ENCODE measurements around the gene CCDC88C. TPM values are rescaled to one million over a fixed set of nuclear protein-coding genes. Genes with fewer than 3 reads are reported as not detected.

Gene CCDC88C
- total and polyA plus RNA-seq, 12 donors: 2.2 to 8.4 (median 4.9) TPM

DNA sequence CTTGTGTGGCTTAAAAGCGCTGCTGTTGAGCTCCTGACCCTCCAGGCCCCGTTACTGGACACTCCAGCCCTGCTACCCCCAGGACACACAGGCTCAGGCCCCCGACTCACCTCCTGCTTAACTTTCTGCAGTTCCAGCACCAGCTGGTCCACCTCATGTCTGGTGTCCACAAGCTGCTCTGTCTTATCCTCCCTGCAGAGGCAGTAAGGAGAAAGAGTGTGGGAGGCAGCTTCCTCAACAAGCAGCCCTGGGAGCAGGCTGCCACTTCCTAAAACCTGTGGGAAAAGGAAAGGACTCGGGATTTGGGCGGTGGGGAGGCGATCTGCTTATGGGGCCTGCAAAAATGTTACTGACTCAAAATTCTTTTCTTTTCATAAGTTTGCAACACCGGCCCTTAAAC lies 79.2 kb downstream of the CCDC88C start:
- peaks cover 0 to 21% (median 0%) of the 10 kb centered on the region in 7 donors for H3K27me3 ChIP-seq
- no peaks in the 10 kb centered on the region for H3K4me1 ChIP-seq
- no peaks in the 10 kb centered on the region for H3K9me3 ChIP-seq
- no peak overlapping the region for H3K4me3 ChIP-seq
- no peak overlapping the region for H3K27ac ChIP-seq
- intact Hi-C loops (cut with DNase I): no loop called here
- 70 to 71% methylated on average over 7 of the region's 7 CpGs for WGBS, 2 donors
- TF ChIP-seq, protein P1, sequence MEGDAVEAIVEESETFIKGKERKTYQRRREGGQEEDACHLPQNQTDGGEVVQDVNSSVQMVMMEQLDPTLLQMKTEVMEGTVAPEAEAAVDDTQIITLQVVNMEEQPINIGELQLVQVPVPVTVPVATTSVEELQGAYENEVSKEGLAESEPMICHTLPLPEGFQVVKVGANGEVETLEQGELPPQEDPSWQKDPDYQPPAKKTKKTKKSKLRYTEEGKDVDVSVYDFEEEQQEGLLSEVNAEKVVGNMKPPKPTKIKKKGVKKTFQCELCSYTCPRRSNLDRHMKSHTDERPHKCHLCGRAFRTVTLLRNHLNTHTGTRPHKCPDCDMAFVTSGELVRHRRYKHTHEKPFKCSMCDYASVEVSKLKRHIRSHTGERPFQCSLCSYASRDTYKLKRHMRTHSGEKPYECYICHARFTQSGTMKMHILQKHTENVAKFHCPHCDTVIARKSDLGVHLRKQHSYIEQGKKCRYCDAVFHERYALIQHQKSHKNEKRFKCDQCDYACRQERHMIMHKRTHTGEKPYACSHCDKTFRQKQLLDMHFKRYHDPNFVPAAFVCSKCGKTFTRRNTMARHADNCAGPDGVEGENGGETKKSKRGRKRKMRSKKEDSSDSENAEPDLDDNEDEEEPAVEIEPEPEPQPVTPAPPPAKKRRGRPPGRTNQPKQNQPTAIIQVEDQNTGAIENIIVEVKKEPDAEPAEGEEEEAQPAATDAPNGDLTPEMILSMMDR (IDR thresholded peaks at IDR 0.05): no peak
- DNase-seq: no peak
- no peak for ATAC-seq
- peaks cover 0 to 80% (median 0%) of the 10 kb centered on the region in 9 donors for H3K36me3 ChIP-seq

DNA sequence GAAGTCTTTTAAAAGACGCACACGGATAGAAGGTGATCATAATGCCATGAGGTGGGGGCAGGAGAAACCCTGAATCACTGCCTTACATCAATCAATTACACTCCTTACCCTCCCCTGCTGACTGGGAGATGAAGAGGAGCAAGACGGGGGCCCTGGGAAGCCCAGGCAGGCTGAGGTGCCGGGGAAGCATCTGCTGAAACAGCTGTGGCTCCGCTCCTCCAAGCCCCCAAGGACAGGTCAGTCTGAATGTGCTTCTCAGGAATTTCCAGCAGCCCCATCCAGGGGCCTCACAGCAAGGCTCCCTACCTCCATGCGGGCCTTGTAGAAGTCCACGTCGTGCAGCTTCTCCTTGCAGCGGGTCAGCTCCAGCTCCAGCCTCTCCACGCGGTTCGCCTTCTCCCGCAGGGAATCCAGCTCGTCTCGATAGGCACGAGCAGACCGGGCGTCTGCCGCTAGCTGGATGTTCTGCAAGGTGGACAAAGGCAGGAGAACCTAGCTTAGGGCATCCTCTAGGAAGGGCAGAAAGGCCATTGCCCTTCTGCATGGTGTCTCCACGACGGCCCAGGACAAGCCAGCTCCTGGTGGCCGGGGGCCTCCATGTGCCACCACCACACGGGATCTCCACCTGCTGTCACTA lies 79.8 kb downstream of the CCDC88C start:
- intact Hi-C loops (cut with DNase I): no loop called here
- TF ChIP-seq, protein P1 (IDR thresholded peaks at IDR 0.05): no peak
- Histone ChIP-seq H3K4me3 (no peak overlapping the region), H3K9me3 (no peaks in the 10 kb centered on the region), H3K27me3 (peaks cover 0 to 23% (median 0%) of the 10 kb centered on the region in 7 donors), H3K36me3 (peaks cover 0 to 76% (median 0%) of the 10 kb centered on the region in 9 donors), H3K27ac (no peak overlapping the region), H3K4me1 (peaks cover 0 to 4% (median 2%) of the 10 kb centered on the region in 9 donors)
- no peak for DNase-seq
- no peak for ATAC-seq
- 76% methylated on average over 23 of the region's 23 CpGs for WGBS, 2 donors

DNA sequence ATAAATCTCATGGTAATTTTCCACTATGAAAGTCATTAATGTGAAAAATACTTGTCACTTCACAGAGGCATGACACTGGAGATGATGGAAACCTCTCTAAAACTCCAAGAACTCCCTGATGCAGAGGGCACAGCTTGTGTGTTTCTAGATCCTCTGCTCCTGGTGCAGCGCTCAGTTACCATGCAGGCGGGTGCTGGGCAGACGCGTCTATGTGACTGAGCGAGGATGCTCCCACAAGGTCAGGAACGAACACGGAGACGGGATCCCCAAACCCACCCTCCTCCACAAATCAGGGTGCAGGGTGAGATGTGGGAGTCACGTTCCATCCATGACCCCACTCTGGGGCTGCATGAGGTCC lies 81.5 kb downstream of the CCDC88C start:
- DNase-seq (no peak), ATAC-seq (no peak)
- no peaks in the 10 kb centered on the region for H3K9me3 ChIP-seq
- peaks cover 0 to 63% (median 0%) of the 10 kb centered on the region in 9 donors for H3K36me3 ChIP-seq
- 90 to 96% methylated on average over 9 of the region's 9 CpGs for WGBS, 2 donors
- intact Hi-C loops (cut with DNase I): no loop called here
- H3K27ac ChIP-seq: no peak overlapping the region
- TF ChIP-seq, protein P1 (IDR thresholded peaks at IDR 0.05): no peak
- H3K4me3 ChIP-seq: no peak overlapping the region
- H3K27me3 ChIP-seq: peaks cover 0 to 34% (median 0%) of the 10 kb centered on the region in 7 donors
- H3K4me1 ChIP-seq: peaks cover 3 to 22% (median 19%) of the 10 kb centered on the region in 9 donors

DNA sequence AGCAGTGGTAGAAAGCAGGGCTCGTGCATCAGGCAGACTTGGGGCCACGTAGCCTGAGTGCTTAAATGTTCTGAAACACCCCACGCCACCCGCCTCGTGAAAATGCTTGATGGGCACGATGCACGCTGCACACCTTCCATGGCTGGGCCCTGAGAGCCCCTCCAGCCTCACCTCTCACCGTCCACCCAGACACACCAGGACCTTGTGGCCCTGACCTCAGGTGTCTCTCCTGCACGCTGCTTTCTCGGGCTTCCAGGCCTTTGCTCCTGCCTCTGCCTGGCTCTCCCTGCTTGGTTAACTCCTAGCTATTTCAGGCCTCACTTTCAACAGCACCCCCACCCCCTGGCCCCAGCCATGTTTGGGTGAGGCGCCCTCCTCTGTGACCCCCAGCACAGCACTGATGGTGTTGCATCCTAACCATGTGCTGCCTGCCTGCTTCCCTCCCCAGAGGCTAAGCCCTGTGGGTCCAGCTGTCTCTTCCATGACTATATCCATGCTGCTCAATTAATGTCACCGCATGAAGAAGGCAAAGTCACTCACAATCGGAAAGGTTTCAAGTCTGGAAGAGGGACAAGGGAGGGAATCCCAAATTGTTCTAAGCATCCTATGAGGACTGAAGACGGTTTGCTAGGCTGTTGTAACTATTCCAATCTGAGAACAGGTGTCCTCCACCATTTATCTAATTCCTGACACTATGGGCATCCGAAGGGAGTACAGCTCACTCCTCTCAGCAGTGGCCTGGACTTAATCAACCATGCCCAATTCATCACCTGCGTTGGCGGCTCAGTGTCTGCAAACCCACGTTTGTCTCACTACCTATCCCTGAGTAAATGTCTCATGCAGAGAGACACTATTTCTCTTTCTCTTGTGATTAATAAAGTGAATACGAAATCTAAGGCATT lies 82.2 kb downstream of the CCDC88C start:
- Histone ChIP-seq H3K36me3 (peaks cover 0 to 62% (median 0%) of the 10 kb centered on the region in 9 donors), H3K27ac (no peak overlapping the region), H3K27me3 (peaks cover 0 to 34% (median 0%) of the 10 kb centered on the region in 7 donors), H3K4me1 (peaks cover 4 to 28% (median 25%) of the 10 kb centered on the region in 9 donors), H3K4me3 (no peak overlapping the region), H3K9me3 (no peaks in the 10 kb centered on the region)
- no peak for DNase-seq
- intact Hi-C loops (cut with DNase I): loop anchor here in 1 of 10 donors (2.0 kb wide), 1 partner anchor 15 kb away; no protein-coding TSS in a partner anchor
- 88 to 89% methylated on average over 19 of the region's 19 CpGs for WGBS, 2 donors
- TF ChIP-seq, protein P1 (IDR thresholded peaks at IDR 0.05): no peak
- no peak for ATAC-seq

Measured in heart right ventricle (tissue), 16 donors.